K562 (cell line): ENCODE measurements around the gene CFAP69. TPM values are rescaled to one million over a fixed set of nuclear protein-coding genes. Genes with fewer than 3 reads are reported as not detected.

ENCODE experiments used
- ARID1B ChIP-seq: fragments of 450-650 bp; IDR thresholded peaks from 2 replicates; pipeline ENCODE4 v1.6.1; 2016; ENCODE audit warnings: antibody characterized with exemption, mild to moderate bottlenecking, inconsistent platforms
- ARID3B ChIP-seq: fragments of 250-450 bp; sonication (Bioruptor Pico); IDR thresholded peaks from 2 replicates; pipeline ENCODE4 v1.4.0; 2020; ENCODE audit warnings: borderline replicate concordance
- ATF4 ChIP-seq: fragments of 450-650 bp; formaldehyde crosslinking; IDR thresholded peaks from 2 replicates; pipeline ENCODE4 v1.4.0; 2022; ENCODE audit warnings: mild to moderate bottlenecking, moderate library complexity
- CREB5 ChIP-seq: fragments of 250-450 bp; sonication (Bioruptor Pico); IDR thresholded peaks from 2 replicates; pipeline ENCODE4 v1.5.0; 2020; ENCODE audit warnings: mild to moderate bottlenecking
- EGR1 ChIP-seq: fragments of 450-650 bp; conservative IDR thresholded peaks from 2 replicates; pipeline ENCODE4 v1.6.1; 2017; ENCODE audit warnings: mild to moderate bottlenecking
- ETV5 ChIP-seq: sonication (generic); formaldehyde crosslinking; IDR thresholded peaks from 2 replicates; pipeline ENCODE4 v1.4.0; 2020; ENCODE audit warnings: low read depth, mild to moderate bottlenecking, missing genetic modification reagents
- FOXJ3 ChIP-seq: sonication (generic); formaldehyde crosslinking; IDR thresholded peaks from 2 replicates; pipeline ENCODE4 v1.4.0; 2020; ENCODE audit warnings: mild to moderate bottlenecking, missing genetic modification reagents
- FOXK2 ChIP-seq, 2 experiments: fragments of 450-650 bp; IDR thresholded peaks in 1 of 2; conservative IDR thresholded peaks in 1 of 2; 2 replicates each; pipeline ENCODE4 v1.6.1; 2016; ENCODE audit warnings: low read depth in 2 of 2, mild to moderate bottlenecking in 1 of 2
- HCFC1 ChIP-seq: IDR thresholded peaks from 2 replicates; pipeline ENCODE4 v1.6.1; 2012; ENCODE audit warnings: low read depth, low read length, improper control_type of control experiment
- HDAC8 ChIP-seq: fragments of 450-650 bp; IDR thresholded peaks from 2 replicates; pipeline ENCODE4 v1.6.1; 2016; ENCODE audit warnings: mild to moderate bottlenecking, missing genetic modification characterization, moderate library complexity, missing compliant biosample characterization
- HIVEP1 ChIP-seq: fragments of 250-450 bp; sonication (Bioruptor Pico); IDR thresholded peaks from 2 replicates; pipeline ENCODE4 v1.4.0; 2020; ENCODE audit warnings: mild to moderate bottlenecking
- KAT8 ChIP-seq: fragments of 450-650 bp; IDR thresholded peaks from 2 replicates; pipeline ENCODE4 v1.6.1; 2016; ENCODE audit warnings: low read depth, mild to moderate bottlenecking
- KHSRP ChIP-seq: fragments of 450-650 bp; IDR thresholded peaks from 2 replicates; pipeline ENCODE4 v1.6.1; 2017
- KLF10 ChIP-seq: fragments of 250-450 bp; sonication (Bioruptor Pico); IDR thresholded peaks from 2 replicates; pipeline ENCODE4 v1.6.1; 2021; ENCODE audit warnings: matching md5 sums
- L3MBTL2 ChIP-seq: fragments of 450-650 bp; IDR thresholded peaks from 2 replicates; pipeline ENCODE4 v1.6.1; 2016; ENCODE audit warnings: mild to moderate bottlenecking, moderate library complexity
- NBN ChIP-seq: fragments of 450-650 bp; IDR thresholded peaks from 2 replicates; pipeline ENCODE4 v1.6.1; 2016; ENCODE audit warnings: low read depth, mild to moderate bottlenecking
- NFRKB ChIP-seq: fragments of 450-650 bp; IDR thresholded peaks from 2 replicates; pipeline ENCODE4 v1.6.1; 2016; ENCODE audit warnings: low read depth
- PHF20 ChIP-seq: fragments of 450-650 bp; IDR thresholded peaks from 2 replicates; pipeline ENCODE4 v1.6.1; 2018; ENCODE audit not compliant: partially characterized antibody
- PTBP1 ChIP-seq: fragments of 200-400 bp; formaldehyde crosslinking; IDR thresholded peaks from 2 replicates; pipeline ENCODE4 v1.6.1; 2017; ENCODE audit warnings: low read depth, low read length
- RBM17 ChIP-seq: fragments of 200-400 bp; formaldehyde crosslinking; IDR thresholded peaks from 2 replicates; pipeline ENCODE4 v1.6.1; 2017; ENCODE audit warnings: low read depth, mild to moderate bottlenecking, low read length, borderline replicate concordance
- SETDB1 ChIP-seq: IDR thresholded peaks from one replicate; pipeline ENCODE4 v1.6.1; 2012; ENCODE audit warnings: low read length, control low read depth, inconsistent platforms
- SP1 ChIP-seq: sonication (generic); formaldehyde crosslinking; IDR thresholded peaks from 2 replicates; pipeline ENCODE4 v1.8.1; 2022; ENCODE audit warnings: mild to moderate bottlenecking, missing genetic modification reagents
- SUPT5H ChIP-seq: fragments of 450-650 bp; IDR thresholded peaks from 2 replicates; pipeline ENCODE4 v1.6.1; 2016
- TRIM24 ChIP-seq, 2 experiments: fragments of 450-650 bp; IDR thresholded peaks; 2 replicates each; pipeline ENCODE4 v1.6.1; 2016
- U2AF2 ChIP-seq: fragments of 200-400 bp; formaldehyde crosslinking; optimal IDR thresholded peaks from 2 replicates; pipeline ENCODE3; 2017; ENCODE audit warnings: low read depth, mild to moderate bottlenecking, low read length
- ZEB2 ChIP-seq: fragments of 450-650 bp; IDR thresholded peaks from 2 replicates; pipeline ENCODE4 v1.6.1; 2016
- ZFX ChIP-seq: sonication (generic); formaldehyde crosslinking; IDR thresholded peaks from 2 replicates; pipeline ENCODE4 v1.8.0; 2022; ENCODE audit warnings: mild to moderate bottlenecking, missing genetic modification reagents, moderate library complexity
- ZNF121 ChIP-seq: sonication (generic); formaldehyde crosslinking; conservative IDR thresholded peaks from 2 replicates; pipeline ENCODE4 v1.8.0; 2022; ENCODE audit warnings: missing genetic modification reagents
- ZNF316 ChIP-seq: fragments of 450-650 bp; IDR thresholded peaks from 2 replicates; pipeline ENCODE4 v1.6.1; 2016
- ZNF354B ChIP-seq: fragments of 250-450 bp; sonication (Bioruptor Pico); IDR thresholded peaks from 2 replicates; pipeline ENCODE4 v1.4.0; 2020
- polyA plus RNA-seq, 8 experiments: library from polyadenylated mRNA; depleted of rRNA in 4 of 8; stranded (reverse) in 5 of 8; unstranded in 3 of 8; fragments of >200 nt; fragmentation: Nextera tagmentation in 2 of 8; fragmentation: Illumina TruSeq in 1 of 8; extraction: Ambion mirVana in 2 of 8; extraction: Trizol in 1 of 8; gene quantifications; 2 replicates each; pipeline versions ENCODE4 v1.2.1 to v1.2.3, GENCODE V29; 2011 to 2014; ENCODE audit warnings: inconsistent platforms in 1 of 8, missing spikeins in 1 of 8
- total RNA-seq, 7 experiments: library from RNA; depleted of rRNA in 6 of 7; stranded (reverse); fragments of >200 nt in 6 of 7; fragmentation: Illumina TruSeq in 2 of 7; extraction: Trizol in 2 of 7; gene quantifications; 2 replicates each; pipeline versions ENCODE4 v1.2.1 to v1.2.3, GENCODE V29; 2011 to 2021; ENCODE audit warnings: low replicate concordance in 1 of 7

Gene CFAP69
- total and polyA plus RNA-seq, 9 of the 15 experiments (the other 6 are each of a cell fraction or from before 2014, with no cell fraction given), result 0.24 to 5.1 (median 1.7) TPM

GRCh38 chr7:90244909-90245851, at the start of gene CFAP69 (continued):
- no peak for TF ChIP-seq ARID3B (CRISPR knock-in tag)
- TF ChIP-seq ZNF354B, result no peak
- TF ChIP-seq L3MBTL2, result peak; percentile 65
- TF ChIP-seq KLF10, result no peak
- TF ChIP-seq PTBP1, result no peak
- no peak for TF ChIP-seq HDAC8 (tag)
- TF ChIP-seq ARID1B, result peak; percentile 22; the same call in 1 of the 2 replicates
- 0 out of 2 replicates have a peak, but pooled peaks have one; percentile 48 for TF ChIP-seq ZEB2
- TF ChIP-seq KAT8, result no peak
- TF ChIP-seq FOXK2 (conservative IDR thresholded peaks at IDR 0.05 in 1 of 2, IDR thresholded peaks at IDR 0.05 in 1 of 2; ENCODE audit: low read depth in 2 of 2), result peak; percentile 59 to 70
- no peak for TF ChIP-seq ATF4
- TF ChIP-seq HIVEP1 (CRISPR knock-in tag), result no peak
- TF ChIP-seq SUPT5H, result peak; percentile 52; the same call in 1 of the 2 replicates
- TF ChIP-seq SETDB1, result no peak
- TF ChIP-seq PHF20, result peak; percentile 68
- TF ChIP-seq TRIM24 (IDR thresholded peaks at IDR 0.05), result no peak; a peak in 1 of 4 replicates
- peak; percentile 92 for TF ChIP-seq ZFX (CRISPR knock-in tag)
- TF ChIP-seq CREB5, result no peak
- peak; percentile 89 for TF ChIP-seq FOXJ3 (CRISPR knock-in tag)
- 0 out of 2 replicates have a peak, but pooled peaks have one; percentile 22 for TF ChIP-seq NBN
- no peak for TF ChIP-seq KHSRP
- no peak for TF ChIP-seq ZNF316
- peak; percentile 67 for TF ChIP-seq HCFC1
- no peak for TF ChIP-seq ZNF121 (CRISPR knock-in tag)
- no peak for TF ChIP-seq U2AF2
- peak; percentile 97 for TF ChIP-seq SP1 (CRISPR knock-in tag)
- TF ChIP-seq ETV5, result 0 out of 2 replicates have a peak, but pooled peaks have one; percentile 35
- TF ChIP-seq EGR1, result no peak; the same call in none of the 2 replicates
- TF ChIP-seq RBM17, result no peak
- TF ChIP-seq NFRKB, result no peak
